Left cardiac atrium (tissue), 4 donors: ENCODE data around the gene PAX5. TPM values are rescaled to one million over a fixed set of nuclear protein-coding genes. Genes with fewer than 3 reads are reported as not detected.

ENCODE experiments used
- ATAC-seq, 2 donors: fragments of 200-7000 bp; cut with Tn5 transposase; one replicate each; pipeline ENCODE4 v1.9.1; 2020; ENCODE audit warnings: mild to moderate bottlenecking in 2 of 2, moderate library complexity in 2 of 2
- DNase-seq: peaks from one replicate; pipeline ENCODE4 v3.0.0-alpha.2; 2020
- intact Hi-C, 2 donors: fragments of 100-400 bp; cut with DNase I; formaldehyde crosslinking; loops; one replicate each; pipeline versions ENCODE4 v1.14.1 to v1.15.1; 2022 to 2023
- total RNA-seq, 2 donors: library from RNA; stranded (reverse); fragmentation: NEBNext Ultra II Directional; extraction: Animal tissue kit (Norgen Biotek cat#: 25700); gene quantifications; one replicate each; pipeline ENCODE4 v1.2.1, GENCODE V29; 2021
- donor health status: DM: no; HTN: yes; CAD: no.
- donor health status: DM: no; HTN: yes; CAD: no; lungs with severe emphysema.
- donor health status: DM: yes; HTN: yes; CAD: no.
- donor health status: Dilated cardiomyopathy.

The PAX5 gene
- total RNA-seq, 2 donors from 2014 or later: 0.09 to 0.10 TPM

GRCh38 chr9:36970007-36970888, 63.8 kb downstream of the PAX5 start:
- intact Hi-C loops: no loop called here
- DNase-seq: no peak
- ATAC-seq: no peak

DNA sequence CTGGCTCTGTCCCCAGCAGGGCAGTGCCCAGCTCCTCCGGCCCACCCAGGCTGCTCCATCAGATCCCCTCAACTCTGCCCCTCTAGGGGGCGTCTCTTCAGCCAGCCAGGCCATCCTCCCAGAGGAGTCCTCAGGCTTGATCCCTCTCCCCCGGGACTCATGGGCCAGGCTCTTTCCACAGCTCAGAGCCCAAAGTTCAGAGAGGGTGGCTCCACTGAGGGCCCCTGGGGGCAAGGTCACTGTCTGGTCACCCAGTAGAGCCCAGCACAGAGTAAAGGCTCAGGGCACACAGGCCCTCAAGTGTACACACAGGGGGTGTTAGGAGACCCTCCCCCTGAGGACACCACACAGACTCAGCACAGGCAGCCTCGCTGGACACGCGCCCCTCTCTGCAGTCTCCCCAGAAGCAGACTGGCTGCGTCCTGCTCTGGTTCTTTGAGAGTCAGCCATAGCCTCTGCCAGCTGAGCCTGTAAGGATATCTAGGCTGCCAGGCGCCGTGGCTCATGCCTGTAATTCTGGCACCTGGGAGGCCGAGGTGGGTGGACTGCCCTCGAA, 64.8 kb downstream of the PAX5 start:
- DNase-seq: no peak
- intact Hi-C loops: no loop called here
- ATAC-seq: no peak

GRCh38 chr9:36968574-36969215, 65.4 kb downstream of the PAX5 start:
- DNase-seq (no peak), ATAC-seq (no peak)
- intact Hi-C loops: no loop called here

GRCh38 chr9:36967997-36968396, 66.1 kb downstream of the PAX5 start:
- intact Hi-C loops: no loop called here
- no peak for DNase-seq
- ATAC-seq: no peak

DNA sequence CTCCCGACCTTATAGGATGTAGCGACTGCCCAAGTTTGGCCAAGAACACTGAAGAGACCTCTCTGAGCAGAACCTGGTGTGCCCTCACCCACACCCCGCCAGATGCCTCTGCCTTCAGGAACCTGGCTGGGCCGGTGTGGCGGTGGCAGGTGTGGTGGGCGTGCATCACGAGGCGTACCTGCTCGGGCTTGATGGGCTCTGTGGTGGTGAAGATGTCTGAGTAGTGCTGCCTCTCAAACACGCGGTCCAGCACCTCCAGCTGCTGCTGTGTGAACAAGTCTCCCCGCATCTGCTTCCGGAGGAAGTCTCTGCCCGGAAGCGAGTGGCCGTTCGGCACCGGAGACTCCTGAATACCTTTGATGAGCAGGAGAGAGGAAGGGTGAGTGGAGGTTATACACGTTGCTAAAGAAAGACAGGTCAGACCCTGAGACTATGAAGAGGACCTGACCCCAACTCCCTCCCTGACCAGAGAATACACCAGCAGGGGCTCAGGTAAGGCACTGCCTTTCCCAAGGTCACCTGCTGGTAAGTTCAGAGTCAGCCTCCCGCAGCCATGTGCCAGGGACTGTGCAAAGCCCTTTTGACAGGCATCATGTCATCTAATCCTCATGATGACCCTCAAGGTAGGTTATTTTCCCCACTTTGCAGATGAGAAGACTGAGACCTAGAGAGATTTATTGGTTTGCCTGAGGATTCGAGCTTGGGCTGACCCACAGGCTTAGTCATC, 67.5 kb downstream of the PAX5 start:
- ATAC-seq (no peak), DNase-seq (no peak)
- intact Hi-C loops: no loop called here

GRCh38 chr9:36964791-36965190, 69.3 kb downstream of the PAX5 start:
- no peak for ATAC-seq
- intact Hi-C loops: no loop called here
- DNase-seq: no peak

DNA sequence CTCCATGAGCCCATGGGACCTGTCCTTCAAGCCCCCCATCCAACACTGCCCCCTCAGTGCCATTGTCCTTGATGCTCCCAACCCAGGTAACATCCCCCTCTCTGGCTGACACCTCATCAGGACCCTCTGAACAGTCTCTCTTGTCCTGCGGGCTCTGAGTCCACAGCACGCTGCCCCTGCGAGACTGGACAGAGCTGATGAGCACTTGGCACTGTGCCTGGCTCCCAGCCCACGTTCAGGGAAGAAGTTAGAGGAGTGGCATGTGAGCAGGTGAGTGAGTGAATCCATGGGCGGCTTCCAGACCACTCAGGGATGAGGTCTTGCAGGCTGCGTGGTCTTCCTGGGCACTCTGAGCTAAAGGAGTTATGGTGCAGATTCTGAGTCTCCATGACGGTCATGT, 70.7 kb downstream of the PAX5 start:
- ATAC-seq (no peak), DNase-seq (no peak)
- intact Hi-C loops: no loop called here

GRCh38 chr9:36962691-36963090, 71.4 kb downstream of the PAX5 start:
- intact Hi-C loops: no loop called here
- DNase-seq (no peak), ATAC-seq (no peak)

GRCh38 chr9:36961561-36962325, 72.3 kb downstream of the PAX5 start:
- ATAC-seq: no peak
- intact Hi-C loops: no loop called here
- DNase-seq: no peak

- ATAC-seq (no peak), DNase-seq (no peak)
- intact Hi-C loops: no loop called here
Measured at GRCh38 chr9:36961051-36961450, 73.0 kb downstream of the PAX5 start.

DNA sequence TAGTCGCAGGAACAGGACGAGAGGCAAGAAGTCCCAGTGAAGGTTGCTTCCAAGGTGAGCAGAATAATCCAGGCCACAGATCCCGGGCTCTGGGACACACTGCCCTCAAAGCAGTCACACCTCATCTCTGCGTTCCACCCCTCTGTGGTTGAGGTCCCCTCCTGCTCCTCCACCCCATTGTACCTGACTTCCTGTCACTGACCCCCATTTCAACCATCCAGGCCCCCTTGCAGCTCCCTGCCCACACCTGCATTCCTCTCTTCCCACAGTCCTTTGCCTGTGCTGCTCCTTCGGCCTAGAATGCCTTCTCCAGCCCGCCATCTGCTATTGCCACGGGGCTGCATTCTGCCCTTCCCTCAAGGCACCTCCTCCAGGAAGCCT, 73.5 kb downstream of the PAX5 start:
- DNase-seq: no peak
- intact Hi-C loops: no loop called here
- ATAC-seq: no peak

GRCh38 chr9:36959681-36960574, 74.1 kb downstream of the PAX5 start:
- ATAC-seq (no peak), DNase-seq (no peak)
- intact Hi-C loops: no loop called here

DNA sequence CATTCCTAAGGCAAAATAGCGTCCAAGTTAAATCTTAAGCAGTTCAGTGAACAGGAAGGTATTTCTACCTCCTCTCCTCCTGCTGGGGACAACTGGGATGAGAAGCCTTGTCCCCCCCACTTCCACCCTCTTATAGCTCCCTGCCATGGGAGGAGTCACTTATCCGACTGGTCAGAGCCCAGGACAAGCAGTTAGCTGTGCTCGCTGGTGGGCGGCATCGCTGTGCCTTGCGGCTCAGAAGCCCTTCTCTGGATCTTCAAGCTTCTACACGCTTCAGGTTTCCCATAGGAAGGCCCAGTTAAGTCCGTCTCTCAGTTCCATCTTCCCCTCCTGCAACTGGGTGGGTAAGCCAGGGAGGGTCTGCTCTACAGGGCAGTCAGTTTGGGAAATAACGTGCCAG, 77.2 kb downstream of the PAX5 start:
- intact Hi-C loops: no loop called here
- DNase-seq (no peak), ATAC-seq (no peak)

- intact Hi-C loops: no loop called here
- no peak for ATAC-seq
- no peak for DNase-seq
Measured at GRCh38 chr9:36950389-36950788, 83.7 kb downstream of the PAX5 start.

- intact Hi-C loops: no loop called here
- no peak for DNase-seq
Measured at GRCh38 chr9:36949466-36949865, 84.6 kb downstream of the PAX5 start.

GRCh38 chr9:36948051-36948450, 86.0 kb downstream of the PAX5 start:
- ATAC-seq (no peak), DNase-seq (no peak)
- intact Hi-C loops: no loop called here

More at GRCh38 chr9:36949466-36949865, 84.6 kb downstream of the PAX5 start:
- no peak for ATAC-seq

DNA sequence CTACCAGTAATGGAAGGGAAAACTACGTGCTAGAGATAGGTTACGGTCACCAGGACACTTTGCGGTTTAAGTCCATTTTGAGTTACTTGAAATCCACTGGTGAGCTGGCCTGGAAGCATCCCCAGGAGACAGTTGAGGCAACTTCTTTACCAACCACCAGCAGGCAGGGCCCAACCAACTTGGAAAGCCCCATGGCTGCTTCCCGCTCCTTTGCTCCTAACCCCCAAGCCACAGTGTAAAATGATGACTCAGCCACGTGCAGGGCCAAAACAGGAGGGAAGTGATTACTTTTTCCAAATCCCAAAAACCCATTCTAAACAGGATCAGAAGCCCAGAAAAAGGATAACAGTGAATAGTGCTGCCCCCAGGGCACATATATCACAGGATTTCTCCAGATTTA, 87.4 kb downstream of the PAX5 start:
- no peak for DNase-seq
- intact Hi-C loops: no loop called here
- no peak for ATAC-seq

DNA sequence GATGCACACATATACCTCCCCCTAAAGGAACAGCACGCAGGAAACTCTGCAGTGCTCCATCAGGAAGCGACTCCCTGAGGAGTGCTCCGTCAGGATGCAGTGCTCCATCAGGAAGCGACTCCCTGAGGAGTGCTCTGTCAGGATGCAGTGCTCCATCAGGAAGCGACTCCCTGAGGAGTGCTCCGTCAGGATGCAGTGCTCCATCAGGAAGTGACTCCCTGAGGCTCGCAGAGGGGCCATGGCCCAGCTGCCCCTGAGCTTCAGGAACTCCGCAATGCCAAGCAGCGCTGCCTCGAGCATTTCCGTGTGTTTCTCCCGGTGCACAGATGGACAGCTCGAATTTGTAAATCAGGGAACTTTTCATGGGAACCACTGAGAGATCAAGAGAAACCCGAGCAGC, 88.1 kb downstream of the PAX5 start:
- intact Hi-C loops: no loop called here
- no peak for DNase-seq
- ATAC-seq: no peak
